ENCODE measurements around the gene EIF4E. TPM values are rescaled to one million over a fixed set of nuclear protein-coding genes. Genes with fewer than 3 reads are reported as not detected.
"Not testable (repeated sequence)": the region's sequence is repeated elsewhere in the genome, so short reads cannot be mapped to it uniquely, and the experiment has no call there.

Gene EIF4E
- total RNA-seq, 1 donor from 2014 or later: 137 TPM

- no peak for DNase-seq (ENCODE audit: low spot score)
- Mint-ChIP-seq H3K36me3 (ENCODE audit: low read depth) (peaks cover 54% of the 10 kb centered on the region), H3K4me3 (no peak overlapping the region), H3K27me3 (ENCODE audit: insufficient read depth) (no peaks in the 10 kb centered on the region), H3K4me1 (ENCODE audit: low read depth) (peaks cover 22% of the 10 kb centered on the region), H3K27ac (no peak overlapping the region), H3K9me3 (peaks cover 3% of the 10 kb centered on the region)
- intact Hi-C loops (cut with micrococcal nuclease): no loop called here
Observed at GRCh38 chr4:98890702-98891455, 38.1 kb downstream of the EIF4E start.

GRCh38 chr4:98887145-98887544 is 41.8 kb downstream of the EIF4E start:
- Mint-ChIP-seq H3K9me3 (no peaks in the 10 kb centered on the region), H3K27me3 (ENCODE audit: insufficient read depth) (no peaks in the 10 kb centered on the region), H3K4me3 (no peak overlapping the region), H3K4me1 (ENCODE audit: low read depth) (peaks cover 13% of the 10 kb centered on the region), H3K36me3 (ENCODE audit: low read depth) (peaks cover 42% of the 10 kb centered on the region), H3K27ac (no peak overlapping the region)
- intact Hi-C loops (cut with micrococcal nuclease): no loop called here
- DNase-seq (ENCODE audit: low spot score): no peak

- peaks cover 16% of the 10 kb centered on the region for H3K4me1 Mint-ChIP-seq (ENCODE audit: low read depth)
- H3K27me3 Mint-ChIP-seq (ENCODE audit: insufficient read depth): not testable (repeated sequence)
Observed at GRCh38 chr4:98886382-98886781, 42.6 kb downstream of the EIF4E start.

GRCh38 chr4:98880884-98881283 is 48.0 kb downstream of the EIF4E start:
- H3K27ac Mint-ChIP-seq; H3K4me3 Mint-ChIP-seq; H3K4me1 Mint-ChIP-seq (ENCODE audit: low read depth); H3K9me3 Mint-ChIP-seq; intact Hi-C loops (cut with micrococcal nuclease); DNase-seq (ENCODE audit: low spot score); H3K27me3 Mint-ChIP-seq (ENCODE audit: insufficient read depth): not testable (repeated sequence)
- H3K36me3 Mint-ChIP-seq (ENCODE audit: low read depth): peaks cover 26% of the 10 kb centered on the region

More at GRCh38 chr4:98886382-98886781, 42.6 kb downstream of the EIF4E start:
- DNase-seq (ENCODE audit: low spot score); intact Hi-C loops (cut with micrococcal nuclease); H3K4me3 Mint-ChIP-seq; H3K27ac Mint-ChIP-seq; H3K9me3 Mint-ChIP-seq: not testable (repeated sequence)
- peaks cover 45% of the 10 kb centered on the region for H3K36me3 Mint-ChIP-seq (ENCODE audit: low read depth)

GRCh38 chr4:98879515-98879914 is 49.4 kb downstream of the EIF4E start:
- H3K4me1 Mint-ChIP-seq (ENCODE audit: low read depth): peaks cover 5% of the 10 kb centered on the region
- H3K4me3 Mint-ChIP-seq: no peak overlapping the region
- no peaks in the 10 kb centered on the region for H3K27me3 Mint-ChIP-seq (ENCODE audit: insufficient read depth)
- intact Hi-C loops (cut with micrococcal nuclease): loop anchor here (5.0 kb wide), 1 partner anchor 48 kb away; the partner anchor contains the start of gene EIF4E
- peaks cover 23% of the 10 kb centered on the region for H3K36me3 Mint-ChIP-seq (ENCODE audit: low read depth)
- H3K9me3 Mint-ChIP-seq: no peaks in the 10 kb centered on the region
- DNase-seq (ENCODE audit: low spot score): no peak
- H3K27ac Mint-ChIP-seq: no peak overlapping the region

- Mint-ChIP-seq H3K9me3 (no peaks in the 10 kb centered on the region), H3K4me3 (no peak overlapping the region), H3K27me3 (ENCODE audit: insufficient read depth) (no peaks in the 10 kb centered on the region), H3K27ac (peak overlapping the region; percentile 59), H3K4me1 (ENCODE audit: low read depth) (peaks cover 10% of the 10 kb centered on the region), H3K36me3 (ENCODE audit: low read depth) (peaks cover 19% of the 10 kb centered on the region)
- intact Hi-C loops (cut with micrococcal nuclease): no loop called here
- DNase-seq (ENCODE audit: low spot score): no peak
Observed at GRCh38 chr4:98873059-98873458, 55.9 kb downstream of the EIF4E start.

GRCh38 chr4:98872120-98872906 is 56.6 kb downstream of the EIF4E start:
- H3K27ac Mint-ChIP-seq; H3K4me1 Mint-ChIP-seq (ENCODE audit: low read depth); H3K27me3 Mint-ChIP-seq (ENCODE audit: insufficient read depth); H3K9me3 Mint-ChIP-seq; intact Hi-C loops (cut with micrococcal nuclease); DNase-seq (ENCODE audit: low spot score); H3K4me3 Mint-ChIP-seq: not testable (repeated sequence)
- peaks cover 19% of the 10 kb centered on the region for H3K36me3 Mint-ChIP-seq (ENCODE audit: low read depth)

- peaks cover 2% of the 10 kb centered on the region for H3K36me3 Mint-ChIP-seq (ENCODE audit: low read depth)
- no peaks in the 10 kb centered on the region for H3K9me3 Mint-ChIP-seq
- H3K27ac Mint-ChIP-seq: no peak overlapping the region
- H3K4me1 Mint-ChIP-seq (ENCODE audit: low read depth): peaks cover 3% of the 10 kb centered on the region
- DNase-seq (ENCODE audit: low spot score): no peak
- peaks cover 3% of the 10 kb centered on the region for H3K27me3 Mint-ChIP-seq (ENCODE audit: insufficient read depth)
- H3K4me3 Mint-ChIP-seq: no peak overlapping the region
- intact Hi-C loops (cut with micrococcal nuclease): no loop called here
Observed at GRCh38 chr4:98867648-98868047, 61.3 kb downstream of the EIF4E start.

GRCh38 chr4:98865059-98865458 is 63.9 kb downstream of the EIF4E start:
- H3K4me3 Mint-ChIP-seq: no peak overlapping the region
- H3K9me3 Mint-ChIP-seq: no peaks in the 10 kb centered on the region
- peaks cover 3% of the 10 kb centered on the region for H3K27me3 Mint-ChIP-seq (ENCODE audit: insufficient read depth)
- H3K27ac Mint-ChIP-seq: no peak overlapping the region
- intact Hi-C loops (cut with micrococcal nuclease): no loop called here
- H3K36me3 Mint-ChIP-seq (ENCODE audit: low read depth): no peaks in the 10 kb centered on the region
- no peak for DNase-seq (ENCODE audit: low spot score)
- no peaks in the 10 kb centered on the region for H3K4me1 Mint-ChIP-seq (ENCODE audit: low read depth)

GRCh38 chr4:98864560-98864959 is 64.4 kb downstream of the EIF4E start:
- no peak for DNase-seq (ENCODE audit: low spot score)
- H3K4me3 Mint-ChIP-seq: no peak overlapping the region
- intact Hi-C loops (cut with micrococcal nuclease): no loop called here
- peaks cover 3% of the 10 kb centered on the region for H3K27me3 Mint-ChIP-seq (ENCODE audit: insufficient read depth)
- no peak overlapping the region for H3K27ac Mint-ChIP-seq
- H3K4me1 Mint-ChIP-seq (ENCODE audit: low read depth): no peaks in the 10 kb centered on the region
- H3K36me3 Mint-ChIP-seq (ENCODE audit: low read depth): no peaks in the 10 kb centered on the region
- H3K9me3 Mint-ChIP-seq: no peaks in the 10 kb centered on the region

- Mint-ChIP-seq H3K27ac (no peak overlapping the region), H3K9me3 (no peaks in the 10 kb centered on the region), H3K4me1 (ENCODE audit: low read depth) (no peaks in the 10 kb centered on the region), H3K4me3 (no peak overlapping the region), H3K27me3 (ENCODE audit: insufficient read depth) (peaks cover 3% of the 10 kb centered on the region), H3K36me3 (ENCODE audit: low read depth) (no peaks in the 10 kb centered on the region)
- no peak for DNase-seq (ENCODE audit: low spot score)
- intact Hi-C loops (cut with micrococcal nuclease): no loop called here
Observed at GRCh38 chr4:98862371-98862770, 66.6 kb downstream of the EIF4E start.

- H3K4me3 Mint-ChIP-seq: no peak overlapping the region
- peaks cover 3% of the 10 kb centered on the region for H3K27me3 Mint-ChIP-seq (ENCODE audit: insufficient read depth)
- H3K9me3 Mint-ChIP-seq: no peaks in the 10 kb centered on the region
- no peak overlapping the region for H3K27ac Mint-ChIP-seq
- no peaks in the 10 kb centered on the region for H3K36me3 Mint-ChIP-seq (ENCODE audit: low read depth)
- no peak for DNase-seq (ENCODE audit: low spot score)
- H3K4me1 Mint-ChIP-seq (ENCODE audit: low read depth): no peaks in the 10 kb centered on the region
- intact Hi-C loops (cut with micrococcal nuclease): no loop called here
Observed at GRCh38 chr4:98861100-98861884, 67.6 kb downstream of the EIF4E start.

All from activated T-helper 1 cell treated with anti-CD3 and anti-CD28 coated beads, Interleukin-12 subunit alpha, Interleukin-12 subunit beta, Interleukin-2, Interleukin-4 antibody, amounts not matched to agents 30 ng/mL and 10 ng/mL and 1 ng/mL, durations not matched to agents 14 hours and 24 hours and 36 hours (primary cell).